ENCODE results near the gene FAM20C. TPM values are rescaled to one million over a fixed set of nuclear protein-coding genes. Genes with fewer than 3 reads are reported as not detected.

The FAM20C gene
- total and polyA plus RNA-seq, 4 donors, result 17.3 to 86.9 (median 45.9) TPM

DNA sequence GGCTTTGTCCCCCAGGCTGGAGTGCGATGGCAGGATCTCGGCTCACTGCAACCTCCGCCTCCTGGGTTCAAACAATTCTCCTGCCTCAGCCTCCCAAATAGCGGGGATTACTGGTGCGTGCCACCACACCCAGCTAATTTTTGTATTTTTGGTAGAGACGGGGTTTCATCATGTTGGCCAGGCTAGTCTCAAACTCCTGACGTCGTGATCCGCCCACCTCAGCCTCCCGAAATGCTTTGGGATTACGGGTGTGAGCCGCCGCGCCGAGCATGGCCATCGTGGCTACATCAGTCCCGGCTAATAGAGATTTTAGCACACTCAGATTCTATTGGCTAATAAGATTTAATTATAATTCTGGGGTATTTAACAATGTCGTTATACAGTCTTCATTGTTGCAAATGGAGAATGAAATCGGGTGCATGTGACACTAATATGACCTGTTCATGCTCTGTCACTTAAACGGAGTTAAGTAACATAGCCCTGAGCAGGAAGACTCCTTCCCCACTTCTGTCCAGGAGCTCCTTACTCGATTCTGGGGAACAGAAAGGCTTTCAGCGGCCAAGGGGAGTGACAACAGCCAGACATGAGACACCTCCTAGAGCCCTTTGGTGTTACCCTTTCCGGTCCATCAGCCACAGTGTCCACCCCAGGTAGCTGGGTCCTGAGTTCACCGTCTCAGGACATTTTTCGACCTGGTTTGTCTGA lies 40.9 kb upstream of the FAM20C start:
- DNase-seq, result no peak
- 93 to 95% methylated on average over 25 of the region's 25 CpGs for WGBS, 2 donors
- Histone ChIP-seq H3K4me3 (no peak overlapping the region), H3K36me3 (ENCODE audit: control insufficient read depth in 4 of 4, insufficient read depth in 4 of 4, low read length in 4 of 4) (no peaks in the 10 kb centered on the region), H3K27ac (ENCODE audit: low read depth in 1 of 2, low read length in 1 of 2) (no peak overlapping the region), H3K27me3 (ENCODE audit: control insufficient read depth in 3 of 3, insufficient read depth in 3 of 3, low read length in 2 of 3) (no peaks in the 10 kb centered on the region), H3K4me1 (ENCODE audit: control insufficient read depth in 5 of 5, insufficient read depth in 5 of 5, low read length in 5 of 5) (peaks cover 0 to 20% (median 8%) of the 10 kb centered on the region in 5 donors), H3K9ac (ENCODE audit: insufficient read depth in 1 of 2, low read length in 2 of 2) (no peak overlapping the region), H3K9me3 (ENCODE audit: control insufficient read depth in 4 of 4, insufficient read depth in 3 of 4, low read length in 3 of 4) (no peaks in the 10 kb centered on the region)
- TF ChIP-seq, protein P1, sequence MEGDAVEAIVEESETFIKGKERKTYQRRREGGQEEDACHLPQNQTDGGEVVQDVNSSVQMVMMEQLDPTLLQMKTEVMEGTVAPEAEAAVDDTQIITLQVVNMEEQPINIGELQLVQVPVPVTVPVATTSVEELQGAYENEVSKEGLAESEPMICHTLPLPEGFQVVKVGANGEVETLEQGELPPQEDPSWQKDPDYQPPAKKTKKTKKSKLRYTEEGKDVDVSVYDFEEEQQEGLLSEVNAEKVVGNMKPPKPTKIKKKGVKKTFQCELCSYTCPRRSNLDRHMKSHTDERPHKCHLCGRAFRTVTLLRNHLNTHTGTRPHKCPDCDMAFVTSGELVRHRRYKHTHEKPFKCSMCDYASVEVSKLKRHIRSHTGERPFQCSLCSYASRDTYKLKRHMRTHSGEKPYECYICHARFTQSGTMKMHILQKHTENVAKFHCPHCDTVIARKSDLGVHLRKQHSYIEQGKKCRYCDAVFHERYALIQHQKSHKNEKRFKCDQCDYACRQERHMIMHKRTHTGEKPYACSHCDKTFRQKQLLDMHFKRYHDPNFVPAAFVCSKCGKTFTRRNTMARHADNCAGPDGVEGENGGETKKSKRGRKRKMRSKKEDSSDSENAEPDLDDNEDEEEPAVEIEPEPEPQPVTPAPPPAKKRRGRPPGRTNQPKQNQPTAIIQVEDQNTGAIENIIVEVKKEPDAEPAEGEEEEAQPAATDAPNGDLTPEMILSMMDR (IDR thresholded peaks at IDR 0.05; ENCODE audit: control extremely low read depth, extremely low read depth), result no peak
- ATAC-seq (ENCODE audit: insufficient read depth, low FRiP score), result no peak

- Histone ChIP-seq H3K36me3 (ENCODE audit: control insufficient read depth in 4 of 4, insufficient read depth in 4 of 4, low read length in 4 of 4) (no peaks in the 10 kb centered on the region), H3K4me1 (ENCODE audit: control insufficient read depth in 5 of 5, insufficient read depth in 5 of 5, low read length in 5 of 5) (peaks cover 0 to 20% (median 8%) of the 10 kb centered on the region in 5 donors), H3K4me3 (no peak overlapping the region), H3K9ac (ENCODE audit: insufficient read depth in 1 of 2, low read length in 2 of 2) (no peak overlapping the region), H3K9me3 (ENCODE audit: control insufficient read depth in 4 of 4, insufficient read depth in 3 of 4, low read length in 3 of 4) (no peaks in the 10 kb centered on the region), H3K27me3 (ENCODE audit: control insufficient read depth in 3 of 3, insufficient read depth in 3 of 3, low read length in 2 of 3) (no peaks in the 10 kb centered on the region), H3K27ac (ENCODE audit: low read depth in 1 of 2, low read length in 1 of 2) (no peak overlapping the region)
- DNase-seq (no peak), ATAC-seq (ENCODE audit: insufficient read depth, low FRiP score) (no peak)
- TF ChIP-seq, protein P1 (IDR thresholded peaks at IDR 0.05; ENCODE audit: control extremely low read depth, extremely low read depth), result no peak
- 93% methylated on average over 19 of the region's 19 CpGs for WGBS, 2 donors
These were observed 39.5 kb upstream of the FAM20C start for GRCh38 chr7:152702-153391.

GRCh38 chr7:153604-154003 lies 38.8 kb upstream of the FAM20C start:
- DNase-seq (no peak), ATAC-seq (ENCODE audit: insufficient read depth, low FRiP score) (no peak)
- TF ChIP-seq, protein P1 (IDR thresholded peaks at IDR 0.05; ENCODE audit: control extremely low read depth, extremely low read depth), result no peak
- no peak overlapping the region for H3K4me3 ChIP-seq
- H3K27ac ChIP-seq (ENCODE audit: low read depth in 1 of 2, low read length in 1 of 2), result no peak overlapping the region
- H3K9me3 ChIP-seq (ENCODE audit: control insufficient read depth in 4 of 4, insufficient read depth in 3 of 4, low read length in 3 of 4), result no peaks in the 10 kb centered on the region
- H3K36me3 ChIP-seq (ENCODE audit: control insufficient read depth in 4 of 4, insufficient read depth in 4 of 4, low read length in 4 of 4), result no peaks in the 10 kb centered on the region
- no peak overlapping the region for H3K9ac ChIP-seq (ENCODE audit: insufficient read depth in 1 of 2, low read length in 2 of 2)
- peaks cover 0 to 20% (median 8%) of the 10 kb centered on the region in 5 donors for H3K4me1 ChIP-seq (ENCODE audit: control insufficient read depth in 5 of 5, insufficient read depth in 5 of 5, low read length in 5 of 5)
- 91% methylated on average over 13 of the region's 13 CpGs for WGBS, 2 donors
- no peaks in the 10 kb centered on the region for H3K27me3 ChIP-seq (ENCODE audit: control insufficient read depth in 3 of 3, insufficient read depth in 3 of 3, low read length in 2 of 3)
